ENCODE data around the gene PLD5. TPM values are rescaled to one million over a fixed set of nuclear protein-coding genes. Genes with fewer than 3 reads are reported as not detected.

PLD5 gene
- polyA plus RNA-seq, 1 of the 3 experiments (the other 2 are of a cell fraction), result 0.08 TPM

- Histone ChIP-seq H3K4me2 (no peak overlapping the region), H2AFZ (ENCODE audit: low read depth) (no peak overlapping the region), H3K27ac (ENCODE audit: low read depth in 2 of 2, low read length in 1 of 2) (no peak overlapping the region), H3K4me1 (ENCODE audit: control insufficient read depth in 1 of 2, insufficient read depth in 2 of 2, low read depth in 1 of 2, low read length in 1 of 2) (no peaks in the 10 kb centered on the region), H4K20me1 (ENCODE audit: insufficient read depth) (no peaks in the 10 kb centered on the region), H3K9me2 (no peaks in the 10 kb centered on the region), H3K9ac (no peak overlapping the region), H3K36me3 (replicated peaks in 1 of 2; ENCODE audit: control insufficient read depth in 1 of 2, insufficient read depth in 2 of 2, low read length in 1 of 2) (no peaks in the 10 kb centered on the region), H3K79me2 (ENCODE audit: insufficient read depth) (no peaks in the 10 kb centered on the region), H3K9me3 (no peaks in the 10 kb centered on the region), H3F3A (replicated peaks; ENCODE audit: insufficient read depth) (no peaks in the 10 kb centered on the region), H3K4me3 (ENCODE audit: low read depth in 2 of 2, low read length in 1 of 2) (no peak overlapping the region), H3K27me3 (ENCODE audit: insufficient read depth) (no peaks in the 10 kb centered on the region)
- no peak for TF ChIP-seq FOXJ3 (CRISPR knock-in tag; IDR thresholded peaks at IDR 0.05)
- no peak for TF ChIP-seq ZBTB33 (IDR thresholded peaks at IDR 0.05; ENCODE audit: borderline replicate concordance, low read depth)
- no peak for TF ChIP-seq NRF1 (IDR thresholded peaks at IDR 0.05; ENCODE audit: low read depth, low read length)
- no peak for TF ChIP-seq FOSL2 (IDR thresholded peaks at IDR 0.05; ENCODE audit: borderline replicate concordance, low read depth)
- TF ChIP-seq, protein P1, sequence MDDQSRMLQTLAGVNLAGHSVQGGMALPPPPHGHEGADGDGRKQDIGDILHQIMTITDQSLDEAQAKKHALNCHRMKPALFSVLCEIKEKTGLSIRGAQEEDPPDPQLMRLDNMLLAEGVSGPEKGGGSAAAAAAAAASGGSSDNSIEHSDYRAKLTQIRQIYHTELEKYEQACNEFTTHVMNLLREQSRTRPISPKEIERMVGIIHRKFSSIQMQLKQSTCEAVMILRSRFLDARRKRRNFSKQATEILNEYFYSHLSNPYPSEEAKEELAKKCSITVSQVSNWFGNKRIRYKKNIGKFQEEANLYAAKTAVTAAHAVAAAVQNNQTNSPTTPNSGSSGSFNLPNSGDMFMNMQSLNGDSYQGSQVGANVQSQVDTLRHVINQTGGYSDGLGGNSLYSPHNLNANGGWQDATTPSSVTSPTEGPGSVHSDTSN (IDR thresholded peaks at IDR 0.05), result no peak
- TF ChIP-seq JUND (IDR thresholded peaks at IDR 0.05), result no peak
- no peak for TF ChIP-seq USF2 (IDR thresholded peaks at IDR 0.05; ENCODE audit: borderline replicate concordance, low read depth, low read length)
- no peak for TF ChIP-seq POLR2AphosphoS5 (IDR thresholded peaks at IDR 0.05; ENCODE audit: low read depth, low read length)
- TF ChIP-seq TAF1 (IDR thresholded peaks at IDR 0.05; ENCODE audit: borderline replicate concordance, low read depth, low read length), result no peak
- no peak for TF ChIP-seq MAX (IDR thresholded peaks at IDR 0.05; ENCODE audit: low read depth)
- no peak for TF ChIP-seq SIN3A (IDR thresholded peaks at IDR 0.05; ENCODE audit: borderline replicate concordance, low read depth, low read length)
- no peak for TF ChIP-seq TCF12 (IDR thresholded peaks at IDR 0.05)
- no peak for TF ChIP-seq FOXM1 (IDR thresholded peaks at IDR 0.05; ENCODE audit: low read depth)
- TF ChIP-seq MEF2A (IDR thresholded peaks at IDR 0.05; ENCODE audit: borderline replicate concordance, low read depth), result no peak
- POLR2A ChIA-PET, result no interaction called here
- peak; percentile 30 for DNase-seq
- WGBS (ENCODE audit: low lambda C conversion rate), result 44% methylated on average over 2 of the region's 2 CpGs
- CTCF ChIA-PET, result interaction anchor here (1.4 to 1.7 kb wide), 2 partner anchors 11 kb away, joined by 3 to 5 read pairs; no protein-coding TSS in a partner anchor
Observed at GRCh38 chr1:242189591-242189990, 334.9 kb downstream of the PLD5 start.

DNA sequence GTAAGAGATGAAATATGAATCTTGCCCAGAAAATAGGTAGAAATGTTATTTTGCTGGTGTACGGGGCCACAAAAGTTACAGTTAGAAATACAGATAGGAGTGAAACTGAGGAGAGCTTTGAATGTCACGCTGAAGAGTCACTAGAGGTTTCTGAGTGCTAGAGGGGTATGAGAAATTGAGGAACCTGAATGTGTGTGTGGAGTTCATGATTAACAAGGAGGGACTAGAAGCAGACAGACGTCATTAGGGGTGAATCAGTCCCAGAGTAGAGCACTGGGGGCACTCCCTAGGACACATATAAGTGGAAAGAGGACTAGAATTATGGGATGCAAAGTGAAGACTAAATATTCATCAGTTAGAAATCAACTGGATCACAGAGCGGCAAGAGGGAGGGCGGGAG is 336.7 kb downstream of the PLD5 start:
- no peak overlapping the region for H3K27ac ChIP-seq (ENCODE audit: low read depth in 2 of 2, low read length in 1 of 2)
- no peaks in the 10 kb centered on the region for H3K27me3 ChIP-seq (ENCODE audit: insufficient read depth)
- no peak overlapping the region for H3K9ac ChIP-seq
- 42% methylated on average over 5 of the region's 5 CpGs for WGBS (ENCODE audit: low lambda C conversion rate)
- no peak for DNase-seq
- ChIA-PET POLR2A (no interaction called here), CTCF (no interaction called here)
- no peaks in the 10 kb centered on the region for H3F3A ChIP-seq (replicated peaks; ENCODE audit: insufficient read depth)
- H3K36me3 ChIP-seq (replicated peaks in 1 of 2; ENCODE audit: control insufficient read depth in 1 of 2, insufficient read depth in 2 of 2, low read length in 1 of 2), result no peaks in the 10 kb centered on the region
- no peaks in the 10 kb centered on the region for H3K9me2 ChIP-seq
- no peak overlapping the region for H3K4me3 ChIP-seq (ENCODE audit: low read depth in 2 of 2, low read length in 1 of 2)
- H3K4me1 ChIP-seq (ENCODE audit: control insufficient read depth in 1 of 2, insufficient read depth in 2 of 2, low read depth in 1 of 2, low read length in 1 of 2), result no peaks in the 10 kb centered on the region
- H4K20me1 ChIP-seq (ENCODE audit: insufficient read depth), result no peaks in the 10 kb centered on the region
- no peaks in the 10 kb centered on the region for H3K79me2 ChIP-seq (ENCODE audit: insufficient read depth)
- no peak overlapping the region for H3K4me2 ChIP-seq
- H2AFZ ChIP-seq (ENCODE audit: low read depth), result no peak overlapping the region
- H3K9me3 ChIP-seq, result peaks cover 5% of the 10 kb centered on the region; the same call in 1 of the 2 replicates
- TF ChIP-seq CHD2 (IDR thresholded peaks at IDR 0.05; ENCODE audit: low read length, partially characterized antibody), result no peak
- TF ChIP-seq, protein P2, sequence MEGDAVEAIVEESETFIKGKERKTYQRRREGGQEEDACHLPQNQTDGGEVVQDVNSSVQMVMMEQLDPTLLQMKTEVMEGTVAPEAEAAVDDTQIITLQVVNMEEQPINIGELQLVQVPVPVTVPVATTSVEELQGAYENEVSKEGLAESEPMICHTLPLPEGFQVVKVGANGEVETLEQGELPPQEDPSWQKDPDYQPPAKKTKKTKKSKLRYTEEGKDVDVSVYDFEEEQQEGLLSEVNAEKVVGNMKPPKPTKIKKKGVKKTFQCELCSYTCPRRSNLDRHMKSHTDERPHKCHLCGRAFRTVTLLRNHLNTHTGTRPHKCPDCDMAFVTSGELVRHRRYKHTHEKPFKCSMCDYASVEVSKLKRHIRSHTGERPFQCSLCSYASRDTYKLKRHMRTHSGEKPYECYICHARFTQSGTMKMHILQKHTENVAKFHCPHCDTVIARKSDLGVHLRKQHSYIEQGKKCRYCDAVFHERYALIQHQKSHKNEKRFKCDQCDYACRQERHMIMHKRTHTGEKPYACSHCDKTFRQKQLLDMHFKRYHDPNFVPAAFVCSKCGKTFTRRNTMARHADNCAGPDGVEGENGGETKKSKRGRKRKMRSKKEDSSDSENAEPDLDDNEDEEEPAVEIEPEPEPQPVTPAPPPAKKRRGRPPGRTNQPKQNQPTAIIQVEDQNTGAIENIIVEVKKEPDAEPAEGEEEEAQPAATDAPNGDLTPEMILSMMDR (IDR thresholded peaks at IDR 0.05), result no peak
- no peak for TF ChIP-seq EZH2phosphoT487 (IDR thresholded peaks at IDR 0.05; ENCODE audit: borderline replicate concordance, low read depth)
- TF ChIP-seq ZBTB33 (IDR thresholded peaks at IDR 0.05; ENCODE audit: borderline replicate concordance, low read depth), result no peak
- no peak for TF ChIP-seq USF2 (IDR thresholded peaks at IDR 0.05; ENCODE audit: borderline replicate concordance, low read depth, low read length)
- TF ChIP-seq TCF12 (IDR thresholded peaks at IDR 0.05), result no peak
- no peak for TF ChIP-seq POLR2AphosphoS5 (IDR thresholded peaks at IDR 0.05; ENCODE audit: low read depth, low read length)
- TF ChIP-seq SIN3A (IDR thresholded peaks at IDR 0.05; ENCODE audit: borderline replicate concordance, low read depth, low read length), result no peak
